Tibial nerve (tissue), 4 donors: Measurements from ENCODE around the gene TRIM29.

ENCODE experiments used
- EP300 ChIP-seq, 2 donors: sonication (generic); formaldehyde crosslinking; IDR thresholded peaks; one replicate each; pipeline ENCODE4 v1.6.1; 2017; ENCODE audit warnings: antibody characterized with exemption in 2 of 2, mild to moderate bottlenecking in 1 of 2
- TF ChIP-seq, protein P1 (sequence below), 5 experiments: fragments of 200-600 bp in 3 of 5; fragments of 450-650 bp in 2 of 5; sonication (generic) in 3 of 5; IDR thresholded peaks; one replicate each; pipeline ENCODE4 v1.5.1; 2016 to 2019; ENCODE audit warnings: antibody characterized with exemption in 5 of 5, mild to moderate bottlenecking in 3 of 5, moderate library complexity in 2 of 5

DNA sequence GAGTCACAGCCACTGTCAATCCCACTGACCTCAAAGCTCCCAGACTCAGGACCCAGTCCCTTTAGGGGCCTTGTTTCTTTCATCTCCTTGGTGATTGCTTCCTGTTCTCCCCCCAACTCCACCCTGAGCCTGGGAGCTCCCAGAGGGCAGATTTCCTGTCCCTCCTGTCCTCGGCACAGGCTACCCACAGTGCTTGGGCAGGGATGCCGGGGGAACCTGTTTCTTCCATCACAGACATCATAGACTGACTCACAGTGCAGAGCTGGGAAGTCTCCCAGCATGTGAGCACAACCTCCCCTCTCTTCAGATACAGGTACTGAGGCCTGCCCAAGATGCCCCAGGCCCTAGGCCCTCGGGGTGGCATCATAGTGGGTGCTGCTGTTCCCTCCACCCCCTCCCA, 16.6 kb downstream of the TRIM29 start:
- TF ChIP-seq, protein P1, sequence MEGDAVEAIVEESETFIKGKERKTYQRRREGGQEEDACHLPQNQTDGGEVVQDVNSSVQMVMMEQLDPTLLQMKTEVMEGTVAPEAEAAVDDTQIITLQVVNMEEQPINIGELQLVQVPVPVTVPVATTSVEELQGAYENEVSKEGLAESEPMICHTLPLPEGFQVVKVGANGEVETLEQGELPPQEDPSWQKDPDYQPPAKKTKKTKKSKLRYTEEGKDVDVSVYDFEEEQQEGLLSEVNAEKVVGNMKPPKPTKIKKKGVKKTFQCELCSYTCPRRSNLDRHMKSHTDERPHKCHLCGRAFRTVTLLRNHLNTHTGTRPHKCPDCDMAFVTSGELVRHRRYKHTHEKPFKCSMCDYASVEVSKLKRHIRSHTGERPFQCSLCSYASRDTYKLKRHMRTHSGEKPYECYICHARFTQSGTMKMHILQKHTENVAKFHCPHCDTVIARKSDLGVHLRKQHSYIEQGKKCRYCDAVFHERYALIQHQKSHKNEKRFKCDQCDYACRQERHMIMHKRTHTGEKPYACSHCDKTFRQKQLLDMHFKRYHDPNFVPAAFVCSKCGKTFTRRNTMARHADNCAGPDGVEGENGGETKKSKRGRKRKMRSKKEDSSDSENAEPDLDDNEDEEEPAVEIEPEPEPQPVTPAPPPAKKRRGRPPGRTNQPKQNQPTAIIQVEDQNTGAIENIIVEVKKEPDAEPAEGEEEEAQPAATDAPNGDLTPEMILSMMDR (IDR thresholded peaks at IDR 0.05) = no peak
- TF ChIP-seq EP300 (IDR thresholded peaks at IDR 0.05) = no peak
